RPMI7951 (cell line): ENCODE data around the gene GLB1L. TPM values are rescaled to one million over a fixed set of nuclear protein-coding genes. Genes with fewer than 3 reads are reported as not detected.
A peak's percentile ranks its signal among the peaks of the same experiment; 100 is the strongest.
"Not testable (repeated sequence)": the region's sequence is repeated elsewhere in the genome, so short reads cannot be mapped to it uniquely, and the experiment has no call there.

Source experiments
- DNase-seq: peaks from one replicate; pipeline ENCODE4 v3.0.0-alpha.2; 2012; ENCODE audit warnings: low read depth
- total RNA-seq: library from RNA; depleted of rRNA; stranded (reverse); fragments of >200 nt; shearing (Covaris generic); gene quantifications from 2 replicates; pipeline ENCODE4 v1.2.3, GENCODE V29; 2014; rRNA removed

The GLB1L gene
- total RNA-seq, 1 experiment from 2014 or later = 35.0 TPM

DNA sequence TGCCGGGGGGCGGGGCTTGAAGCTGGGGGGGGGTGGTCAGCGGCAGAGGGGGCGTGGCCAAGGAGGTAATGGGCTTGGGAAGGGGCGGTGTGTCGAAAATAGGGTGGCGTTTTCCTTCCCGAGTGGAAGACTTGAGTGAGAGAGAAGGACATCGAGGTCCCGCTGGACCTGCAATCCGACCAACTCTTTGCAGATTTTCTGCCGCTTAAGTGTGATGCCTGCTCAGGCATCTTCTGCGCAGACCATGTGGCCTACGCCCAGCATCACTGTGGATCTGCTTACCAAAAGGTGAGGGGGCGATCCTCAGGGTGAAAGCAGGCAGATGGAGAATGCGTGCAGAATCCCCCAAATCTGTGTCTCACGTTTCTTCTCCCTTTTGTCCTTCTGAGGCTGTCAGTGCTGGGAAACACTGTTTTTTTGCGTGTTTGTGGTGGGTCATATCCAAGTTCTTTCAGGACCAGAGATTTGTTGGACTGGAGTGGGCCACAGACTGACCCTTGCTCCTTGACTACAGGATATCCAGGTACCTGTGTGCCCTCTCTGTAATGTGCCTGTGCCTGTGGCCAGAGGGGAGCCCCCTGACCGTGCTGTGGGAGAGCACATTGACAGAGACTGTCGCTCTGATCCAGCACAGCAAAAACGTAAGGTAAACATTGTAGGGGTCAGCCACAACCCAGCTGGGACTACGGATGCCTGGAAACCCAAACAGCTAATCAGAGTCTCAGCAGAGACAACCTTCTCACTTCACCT is 37.9 kb downstream of the GLB1L start:
- no peak for DNase-seq

DNA sequence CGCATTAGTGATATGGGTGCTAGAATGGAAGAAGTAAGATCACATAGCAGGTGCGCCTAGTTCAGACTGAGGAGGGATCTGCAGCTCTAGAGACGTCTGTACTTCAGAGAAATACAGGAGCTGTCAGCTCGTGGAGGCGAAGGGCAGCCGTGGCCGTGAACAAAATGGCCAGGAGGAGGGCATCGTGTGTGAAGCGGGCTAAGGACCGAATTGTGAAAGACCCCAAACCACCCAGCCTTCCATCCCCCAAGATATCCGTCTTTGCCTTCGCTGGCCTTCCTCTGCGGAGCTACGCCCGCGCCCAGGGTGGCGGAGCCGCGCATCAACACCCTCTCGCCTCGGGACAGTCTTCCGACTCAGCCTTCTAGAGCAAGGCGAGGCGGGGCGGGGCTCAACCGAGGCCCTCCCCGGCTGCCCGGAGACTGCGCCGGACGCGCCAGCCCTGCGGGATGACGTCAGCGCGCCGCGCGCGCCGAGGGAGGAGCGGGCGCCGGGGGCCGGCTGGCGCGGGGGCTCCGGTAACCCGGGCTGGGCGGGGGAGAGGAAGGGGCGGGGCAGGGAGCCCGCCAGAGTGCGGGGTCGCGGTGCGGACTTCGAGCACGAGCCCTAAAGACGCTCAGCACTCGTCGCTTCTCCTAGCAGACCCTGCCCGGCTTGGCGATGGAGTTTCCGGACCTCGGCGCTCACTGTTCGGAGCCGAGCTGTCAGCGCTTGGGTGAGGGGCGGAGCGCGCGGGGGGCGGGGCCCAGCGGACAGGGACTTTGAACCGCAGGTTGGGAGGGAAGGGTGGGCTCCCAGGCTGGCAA is 38.7 kb downstream of the GLB1L start, which contains the start of gene ZFAND2B:
Gene ZFAND2B, plus strand, starts transcription at position 455 of the 806 bp plus-strand sequence. Its CDS starts 206 bp downstream, at position 661.
- DNase-seq = peak; percentile 93

- DNase-seq = no peak
Measured at GRCh38 chr2:219205981-219206327, 39.3 kb downstream of the GLB1L start.

DNA sequence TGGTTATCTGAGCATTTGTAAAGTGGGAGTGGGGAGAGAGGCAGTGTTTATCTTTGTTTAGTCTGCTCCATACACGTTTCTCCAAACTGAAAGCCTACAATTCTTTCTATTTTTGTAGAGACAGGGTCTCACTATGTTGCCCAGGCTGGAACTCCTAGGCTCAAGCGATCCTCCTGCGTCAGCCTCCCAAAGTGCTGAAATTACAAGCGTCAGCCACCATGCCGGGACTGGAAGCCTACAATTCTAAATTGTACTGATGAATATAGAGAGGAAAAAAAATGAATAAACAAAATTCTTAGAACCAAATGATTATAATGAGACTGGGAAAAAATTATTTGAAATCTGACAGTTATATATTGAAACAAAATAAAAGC is 40.1 kb downstream of the GLB1L start:
- no peak for DNase-seq

- DNase-seq = no peak
Measured at GRCh38 chr2:219204425-219205164, 40.6 kb downstream of the GLB1L start.

- DNase-seq = not testable (repeated sequence)
Measured at GRCh38 chr2:219201331-219201730, 43.9 kb downstream of the GLB1L start.

DNA sequence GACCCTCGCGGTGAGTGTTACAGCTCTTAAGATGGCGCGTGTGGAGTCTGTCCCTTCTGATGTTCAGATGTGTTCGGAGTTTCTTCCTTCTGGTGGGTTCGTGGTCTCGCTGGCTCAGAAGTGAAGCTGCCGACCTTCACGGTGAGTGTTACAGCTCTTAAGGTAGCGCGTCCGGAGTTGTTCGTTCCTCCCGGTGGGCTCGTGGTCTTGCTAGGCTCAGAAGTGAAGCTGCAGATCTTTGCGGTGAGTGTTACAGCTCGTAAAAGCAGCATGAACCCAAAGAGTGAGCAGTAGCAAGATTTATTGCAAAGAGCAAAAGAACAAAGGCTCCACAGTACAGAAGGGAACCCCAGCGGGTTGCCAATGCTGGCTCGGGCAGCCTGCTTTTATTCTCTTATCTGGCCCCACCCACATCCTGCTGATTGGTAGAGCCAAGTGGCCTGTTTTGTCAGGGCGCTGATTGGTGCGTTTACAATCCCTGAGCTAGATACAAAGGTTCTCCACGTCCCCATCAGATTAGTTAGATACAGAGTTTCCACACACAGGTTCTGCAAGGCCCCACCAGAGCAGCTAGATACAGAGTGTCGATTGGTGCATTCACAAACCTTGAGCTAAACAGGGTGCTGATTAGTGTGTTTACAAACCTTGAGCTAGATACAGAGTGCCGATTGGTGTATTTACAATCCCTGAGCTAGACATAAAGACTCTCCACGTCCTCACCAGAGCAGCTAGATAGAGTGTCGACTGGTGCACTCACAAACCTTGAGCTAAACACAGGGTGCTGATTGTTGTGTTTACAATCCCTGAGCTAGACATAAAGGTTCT is 44.5 kb downstream of the GLB1L start:
- DNase-seq = peak; percentile 14

DNA sequence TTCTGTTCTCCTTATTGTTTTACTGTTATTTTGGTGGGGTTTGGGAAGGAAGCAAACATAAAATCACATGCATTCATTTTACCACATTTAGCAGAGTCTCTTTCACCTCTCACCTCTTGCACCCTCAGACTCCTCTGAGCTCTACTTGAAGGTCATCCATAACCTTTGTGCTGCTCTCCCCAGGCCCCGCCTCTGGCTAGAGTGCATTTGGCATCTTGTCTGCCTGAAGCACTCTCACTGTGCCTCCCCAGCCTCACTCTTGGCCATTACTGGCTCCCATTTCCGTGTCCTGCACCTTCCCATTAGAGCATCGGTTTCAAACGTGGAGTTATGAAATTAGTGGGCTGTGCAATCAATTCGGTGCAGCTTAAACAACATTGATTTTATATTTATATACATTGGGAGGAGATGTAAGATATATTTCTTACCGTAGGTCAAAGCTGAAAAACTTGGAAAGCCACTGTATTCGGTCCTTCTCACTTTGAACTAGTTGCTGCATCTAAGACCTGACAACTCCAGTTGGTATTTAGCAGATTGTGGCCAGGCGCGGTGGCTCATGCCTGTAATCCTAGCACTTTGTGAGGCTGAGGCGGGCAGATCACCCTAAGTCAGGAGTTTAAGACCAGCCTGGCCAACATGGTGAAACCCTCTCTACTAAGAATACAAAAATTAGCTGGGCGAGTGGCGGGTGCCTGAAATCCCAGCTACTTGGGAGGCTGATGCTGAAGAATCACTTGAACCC is 45.6 kb downstream of the GLB1L start:
- no peak for DNase-seq

GRCh38 chr2:219198974-219199373 is 46.3 kb downstream of the GLB1L start:
- DNase-seq = no peak

GRCh38 chr2:219197388-219197787 is 47.9 kb downstream of the GLB1L start:
- no peak for DNase-seq

DNA sequence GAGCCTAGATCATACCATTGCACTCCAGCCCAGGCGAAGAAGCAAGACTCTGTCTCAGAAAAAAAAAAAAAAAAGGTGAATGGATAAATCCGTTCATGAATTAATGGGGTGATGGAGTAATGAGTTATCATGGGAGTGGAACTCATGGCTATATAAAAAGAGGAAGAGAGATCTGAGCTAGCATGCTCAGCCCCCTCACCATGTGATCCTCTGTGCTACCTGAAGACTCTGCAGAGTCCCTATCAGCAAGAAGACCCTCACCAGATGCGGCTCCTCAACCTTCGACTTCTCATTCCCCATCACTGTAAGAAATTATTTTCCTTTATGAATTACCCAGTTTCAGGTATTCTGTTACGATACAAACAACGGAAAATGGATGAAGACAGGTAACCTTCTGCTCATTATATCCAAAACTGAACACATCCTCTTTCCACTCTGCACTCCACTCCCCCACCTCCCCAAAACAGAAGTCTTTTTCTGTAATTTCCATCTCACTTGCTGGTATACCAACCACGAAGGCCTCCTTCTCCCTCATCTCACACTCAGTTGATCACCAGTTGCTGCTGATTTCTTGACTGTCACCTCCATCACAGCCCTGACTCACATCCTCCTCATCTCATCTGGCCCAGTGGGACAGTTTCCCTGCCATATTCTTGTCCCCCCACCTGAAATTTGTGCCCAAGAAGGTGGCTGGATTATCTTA is 58.3 kb downstream of the GLB1L start:
- DNase-seq = no peak

Other genes with a start within 250 kb of the GLB1L start
- gene CFAP65, start 203.9 kb downstream of the GLB1L start, total RNA-seq = 0.10 and 0.12 TPM in 2 replicates
- gene IHH, start 184.5 kb downstream of the GLB1L start, total RNA-seq = not detected in 2 replicates
- gene NHEJ1, start 84.6 kb downstream of the GLB1L start, total RNA-seq = 24.1 and 31.0 TPM in 2 replicates
- 0.59 TPM in 1 of 2 replicates, not detected in the other for gene SLC23A3, start 75.4 kb downstream of the GLB1L start, total RNA-seq
- 40.2 and 41.2 TPM in 2 replicates for gene CNPPD1, start 68.5 kb downstream of the GLB1L start, total RNA-seq
- gene RETREG2, start 67.2 kb downstream of the GLB1L start, total RNA-seq = 63.2 and 67.8 TPM in 2 replicates
- gene ZFAND2B, start 38.7 kb downstream of the GLB1L start, total RNA-seq = 49.6 and 55.1 TPM in 2 replicates
- gene ABCB6, start 26.5 kb downstream of the GLB1L start, total RNA-seq = 29.8 and 41.6 TPM in 2 replicates
- 51.3 and 58.6 TPM in 2 replicates for gene ATG9A, start 15.8 kb downstream of the GLB1L start, total RNA-seq
- 27.5 and 28.8 TPM in 2 replicates for gene ANKZF1, start 15.6 kb downstream of the GLB1L start, total RNA-seq
- gene STK16, start within 50 bp of the GLB1L start, total RNA-seq = 24.0 and 28.5 TPM in 2 replicates
- not detected in 2 replicates for gene TUBA4B, start 7.8 kb upstream of the GLB1L start, total RNA-seq
- 31.1 and 42.2 TPM in 2 replicates for gene TUBA4A, start 8.5 kb upstream of the GLB1L start, total RNA-seq
- 33.8 and 39.8 TPM in 2 replicates for gene DNAJB2, start 33.9 kb upstream of the GLB1L start, total RNA-seq
- 3.2 and 4.4 TPM in 2 replicates for gene PTPRN, start 64.0 kb upstream of the GLB1L start, total RNA-seq
- gene RESP18, start 87.3 kb upstream of the GLB1L start, total RNA-seq = not detected in 2 replicates
- 80.4 and 101 TPM in 2 replicates for gene DNPEP, start 142.5 kb upstream of the GLB1L start, total RNA-seq
- 0.20 and 0.60 TPM in 2 replicates for gene DES, start 172.9 kb upstream of the GLB1L start, total RNA-seq
- 32.7 and 33.3 TPM in 2 replicates for gene SPEG, start 189.4 kb upstream of the GLB1L start, total RNA-seq